ENCODE measurements around the gene RNF144A. TPM values are rescaled to one million over a fixed set of nuclear protein-coding genes. Genes with fewer than 3 reads are reported as not detected.

RNF144A gene
- total and polyA plus RNA-seq, 2 of the 13 experiments (the other 11 are each of a cell fraction or from before 2014, with no cell fraction given) = 13.9 to 16.5 TPM

DNA sequence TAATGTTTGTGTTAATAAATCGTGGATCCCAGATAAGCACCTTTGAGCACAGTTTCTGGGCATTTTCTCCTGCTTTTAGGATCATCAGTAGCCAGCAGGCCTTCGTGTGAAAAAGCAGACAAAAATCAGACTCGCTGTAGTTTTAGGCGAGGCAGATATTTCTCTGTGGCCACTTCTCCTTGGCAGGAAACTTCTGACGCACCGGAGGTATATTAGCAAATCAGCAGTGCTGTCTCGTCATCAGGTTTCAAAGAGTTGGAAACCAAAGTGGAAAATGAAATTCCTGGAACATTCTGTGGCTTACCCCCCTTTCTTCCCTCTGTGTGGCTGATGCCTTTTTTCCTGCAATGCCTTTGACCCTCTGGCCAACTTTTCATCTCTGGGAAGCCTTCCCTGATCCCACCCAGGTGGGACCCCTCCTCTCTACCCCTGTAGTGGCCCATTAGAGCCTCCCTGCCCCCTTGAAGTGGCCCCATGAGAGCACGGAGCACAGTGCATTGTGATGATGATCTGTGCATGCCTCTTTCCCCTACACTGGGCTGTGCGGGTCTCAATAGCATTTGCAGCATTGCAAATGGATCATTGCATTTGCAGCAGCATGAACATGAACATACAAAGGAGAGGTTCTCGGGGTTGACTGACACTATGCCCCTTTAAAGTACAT, 93.3 kb downstream of the RNF144A start (continued):
- TF ChIP-seq ZBTB40 (IDR thresholded peaks at IDR 0.05) = no peak
- TF ChIP-seq ZBTB40 (CRISPR knock-in tag; IDR thresholded peaks at IDR 0.05) = no peak
- no peak for TF ChIP-seq ZNF770 (CRISPR knock-in tag; IDR thresholded peaks at IDR 0.05)
- TF ChIP-seq ZNF234 (CRISPR knock-in tag; conservative IDR thresholded peaks at IDR 0.05) = no peak
- no peak for TF ChIP-seq FOXO1 (CRISPR knock-in tag; IDR thresholded peaks at IDR 0.05)
- TF ChIP-seq KDM4B (CRISPR knock-in tag; IDR thresholded peaks at IDR 0.05) = no peak
- TF ChIP-seq CSRNP2 (CRISPR knock-in tag; conservative IDR thresholded peaks at IDR 0.05; ENCODE audit: low read depth) = no peak
- no peak for TF ChIP-seq POLR2AphosphoS5 (IDR thresholded peaks at IDR 0.05; ENCODE audit: low read depth, low read length)
- no peak for TF ChIP-seq LBX2 (CRISPR knock-in tag; IDR thresholded peaks at IDR 0.05; ENCODE audit: borderline replicate concordance)

All from HepG2 (cell line).